Measurements from ENCODE around the gene GABRB1.

DNA sequence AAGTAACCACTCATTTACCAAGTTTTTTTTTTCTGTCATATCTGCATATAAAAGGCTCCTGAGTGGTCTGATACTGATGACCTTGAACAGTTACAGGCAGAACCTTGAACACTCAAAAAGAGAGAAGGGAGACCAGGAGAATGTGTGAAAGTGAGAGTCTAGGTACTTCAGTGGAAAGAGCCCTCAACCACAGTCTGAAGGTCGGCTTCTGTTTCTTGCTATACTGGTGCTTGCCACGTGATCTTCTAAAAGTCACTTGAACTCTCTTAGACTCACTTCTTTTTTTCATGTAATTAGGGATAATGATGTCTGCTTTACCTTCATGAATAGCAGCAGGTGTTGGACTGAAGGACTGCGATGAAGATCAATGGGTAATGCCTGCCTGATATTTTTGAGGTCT is 22.8 kb downstream of the GABRB1 start:
- no peak for TF ChIP-seq CTCF (IDR thresholded peaks at IDR 0.05)
- no peak for TF ChIP-seq POLR2A (IDR thresholded peaks at IDR 0.05)
- TF ChIP-seq POLR2AphosphoS5 (IDR thresholded peaks at IDR 0.05) = no peak

Data from prostate gland (tissue), 2 donors.